ENCODE results near the gene HLA-DRA.
"Not testable (repeated sequence)": the region's sequence is repeated elsewhere in the genome, so short reads cannot be mapped to it uniquely, and the experiment has no call there.

HLA-DRA gene

DNA sequence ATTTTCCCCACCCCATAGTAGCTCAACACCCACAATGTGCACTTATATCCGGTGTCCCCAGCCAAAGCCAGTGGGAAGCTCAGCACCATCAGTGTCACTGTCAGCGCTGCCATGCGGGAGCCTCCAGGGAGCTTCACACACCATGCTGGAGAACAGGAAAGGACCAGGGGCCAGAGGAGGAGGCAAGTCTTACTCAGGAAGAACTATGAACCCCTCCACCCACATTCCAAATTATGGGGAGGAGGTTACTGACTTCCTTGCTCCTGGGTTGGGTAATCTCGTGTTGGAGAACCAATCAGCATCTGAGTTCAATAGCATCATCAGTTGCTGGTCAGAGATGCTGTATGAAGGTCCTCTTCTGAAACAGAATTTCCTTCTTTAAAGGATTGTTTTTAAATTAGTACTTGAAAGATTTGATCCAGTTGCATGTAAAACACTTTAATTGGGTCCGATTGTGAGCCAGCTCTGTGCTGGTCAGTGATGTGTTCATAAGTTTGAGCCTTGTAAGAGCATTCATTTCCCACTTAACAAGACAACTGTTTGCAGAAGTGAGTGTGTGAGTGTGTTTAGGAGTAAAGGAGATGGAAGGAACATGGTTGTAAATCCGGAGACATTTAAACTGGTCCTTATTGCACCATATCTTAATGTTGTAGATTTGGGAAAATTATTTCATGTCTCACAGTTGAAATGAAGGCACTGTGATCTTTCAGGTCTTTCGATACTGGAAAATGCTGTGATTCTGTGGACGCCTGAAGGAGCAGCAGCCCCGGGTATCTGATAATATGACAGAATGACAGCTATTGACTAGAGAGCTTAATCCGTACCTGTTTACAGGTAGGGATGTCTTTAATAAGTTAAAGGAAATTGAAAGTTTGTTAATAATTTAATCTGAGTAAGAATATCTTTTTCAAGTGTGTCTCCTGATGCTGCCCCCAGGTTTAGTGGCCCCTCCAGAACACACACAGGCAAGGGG is 34.0 kb downstream of the HLA-DRA start:
- DNase-seq (ENCODE audit: low read depth in 2 of 3, low spot score in 1 of 3) = not testable (repeated sequence)

DNA sequence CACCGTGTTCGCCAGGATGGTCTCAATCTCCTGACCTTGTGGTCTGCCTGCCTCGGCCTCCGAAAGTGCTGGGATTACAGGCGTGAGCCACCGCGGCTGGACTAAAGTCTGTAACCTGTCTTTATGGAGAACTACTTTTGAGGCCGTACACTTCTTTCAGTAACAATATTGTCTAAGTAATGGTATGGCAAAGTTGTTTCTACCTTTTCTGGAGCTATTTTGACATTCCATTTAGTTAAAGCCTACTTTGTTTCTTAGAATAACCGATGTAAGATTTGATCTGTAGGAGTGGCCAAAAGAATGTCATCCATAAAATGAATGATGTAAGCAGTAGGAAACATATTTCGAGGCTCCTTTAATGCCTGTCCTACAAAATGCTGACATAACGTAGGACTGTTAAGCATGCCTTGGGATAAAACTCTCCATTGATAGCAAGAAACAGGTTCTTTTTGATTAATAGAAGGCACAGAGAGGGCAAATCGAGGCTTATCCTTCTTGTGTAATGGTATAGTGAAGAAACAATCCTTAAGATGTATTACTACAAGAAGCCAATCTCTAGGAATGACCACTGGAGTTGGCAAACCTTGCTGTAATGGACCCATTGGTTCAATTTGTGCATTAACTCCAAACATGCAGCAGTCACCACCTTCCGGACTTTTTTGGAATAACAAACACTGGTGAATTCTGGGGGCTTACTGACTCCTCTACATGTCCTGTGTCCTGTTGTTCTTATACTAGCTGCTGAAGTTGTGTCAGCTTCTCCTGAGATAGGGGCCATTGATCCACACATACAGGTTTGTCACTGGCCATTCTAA is 35.9 kb downstream of the HLA-DRA start:
- no peak for DNase-seq (ENCODE audit: low read depth in 2 of 3, low spot score in 1 of 3)

DNA sequence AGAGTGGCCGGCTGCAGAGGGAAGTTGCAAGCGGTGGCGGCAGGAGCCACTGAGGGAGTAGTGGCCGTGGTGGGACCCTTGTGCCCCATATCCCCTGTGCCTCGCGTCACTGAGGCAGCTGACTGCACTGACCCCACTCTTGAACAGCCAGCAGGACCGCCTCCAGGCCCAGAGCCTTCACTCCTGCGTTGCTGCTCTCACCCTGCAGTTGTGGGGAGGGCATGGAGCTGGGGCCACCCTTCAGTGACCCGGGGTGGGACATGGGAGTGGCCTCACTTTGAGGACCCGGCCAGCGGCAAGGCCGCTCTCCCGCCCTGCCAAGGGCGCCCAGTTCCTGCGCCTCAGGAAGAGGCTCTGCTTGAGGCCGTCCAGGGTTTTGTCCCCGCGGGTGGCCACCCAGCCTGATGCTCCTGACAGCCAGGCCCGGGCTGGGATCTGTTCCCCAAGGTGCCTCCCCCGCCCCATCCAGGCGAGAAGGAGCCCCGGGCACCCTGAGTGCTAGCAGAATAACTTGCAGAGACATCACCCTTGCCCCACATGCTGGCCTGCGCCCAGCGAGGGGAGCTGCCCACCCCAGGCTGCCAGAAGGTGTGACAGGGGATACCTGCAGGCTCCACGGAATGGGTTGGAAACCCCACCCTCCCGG is 44.4 kb downstream of the HLA-DRA start:
- DNase-seq (ENCODE audit: low read depth in 2 of 3, low spot score in 1 of 3) = no peak

DNA sequence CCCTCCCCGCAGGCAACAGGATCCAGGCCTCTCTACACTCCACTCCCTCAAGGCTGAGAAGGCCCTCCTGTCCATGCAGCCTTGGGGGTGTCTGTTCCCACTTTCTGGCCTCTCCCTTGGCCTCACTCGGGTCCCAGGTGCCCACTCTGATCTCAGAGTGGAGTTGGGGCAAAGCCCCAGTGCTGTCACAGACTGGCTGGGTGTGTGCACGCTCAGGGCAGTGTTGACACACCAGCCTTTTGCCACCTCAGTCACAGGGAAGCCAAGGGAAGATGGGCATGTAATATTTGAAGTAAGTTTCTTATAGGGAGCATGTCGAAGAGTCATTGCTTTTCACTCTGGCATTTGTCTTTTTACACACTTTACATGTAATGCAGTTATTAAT is 44.9 kb downstream of the HLA-DRA start:
- DNase-seq (ENCODE audit: low read depth in 2 of 3, low spot score in 1 of 3) = no peak

DNA sequence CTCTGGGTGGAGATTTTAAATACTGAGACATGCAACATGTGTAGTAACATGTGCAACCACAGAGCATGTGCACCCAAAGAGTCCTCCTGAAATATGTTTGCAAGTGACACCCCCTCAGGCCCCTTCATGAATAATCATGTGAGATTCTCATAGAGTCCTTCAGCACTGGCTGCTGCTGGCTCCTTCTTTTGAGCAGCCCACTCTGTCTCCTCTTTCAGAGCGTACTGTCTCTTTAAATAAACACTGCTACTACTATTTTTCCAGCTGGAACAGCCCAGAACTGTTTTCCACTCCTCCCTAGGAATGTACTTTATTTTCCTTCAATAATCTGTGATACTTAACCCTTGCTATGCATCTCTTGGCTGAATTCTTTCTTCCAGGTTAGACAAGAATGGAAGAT is 48.4 kb downstream of the HLA-DRA start:
- no peak for DNase-seq (ENCODE audit: low read depth in 2 of 3, low spot score in 1 of 3)

DNA sequence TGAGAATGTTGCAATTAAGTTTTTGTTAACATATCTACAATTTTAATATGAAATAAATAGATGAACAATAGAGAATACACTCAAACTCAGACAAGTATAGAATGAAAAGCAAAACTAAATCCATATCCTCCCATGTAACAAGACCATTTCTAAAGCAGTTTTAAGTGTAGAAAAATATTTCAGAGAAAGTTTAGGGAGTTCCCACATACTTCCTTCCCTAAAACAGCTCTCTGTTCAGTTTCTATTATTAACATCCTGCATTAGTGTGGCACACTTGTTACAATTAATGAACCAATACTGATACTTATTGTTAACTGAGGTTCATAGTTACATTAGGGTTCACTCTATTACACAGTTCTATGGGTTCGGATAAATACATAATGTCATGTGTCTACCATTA is 52.0 kb downstream of the HLA-DRA start:
- no peak for DNase-seq (ENCODE audit: low read depth in 2 of 3, low spot score in 1 of 3)

DNA sequence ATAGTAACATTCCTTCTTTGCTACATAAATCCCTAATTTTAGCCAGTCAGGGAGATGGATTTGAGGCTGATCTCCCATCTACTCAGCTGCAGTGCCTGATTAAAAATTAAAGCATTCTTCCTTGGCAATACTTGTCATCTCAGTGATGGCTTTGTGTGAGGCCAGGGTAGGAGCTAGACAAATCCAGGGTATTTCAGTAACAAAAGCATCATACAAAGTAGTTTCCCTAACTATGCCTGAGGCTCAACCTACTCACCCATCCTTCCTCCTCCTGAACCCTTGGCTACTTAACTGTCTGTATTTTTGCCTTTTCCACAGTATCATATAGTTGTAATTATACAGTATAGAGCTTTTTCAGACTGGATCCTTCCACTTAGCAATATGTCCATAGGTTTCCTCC is 52.7 kb downstream of the HLA-DRA start:
- no peak for DNase-seq (ENCODE audit: low read depth in 2 of 3, low spot score in 1 of 3)
